PC-9 (cell line): ENCODE data around the gene KLRF1.

Experiments
- EZH2 ChIP-seq: fragments of 200-600 bp; sonication (generic); IDR thresholded peaks from 2 replicates; pipeline ENCODE4 v1.8.0; 2017; ENCODE audit warnings: antibody characterized with exemption, low read depth
- TF ChIP-seq, protein P1 (sequence below): fragments of 200-600 bp; sonication (generic); conservative IDR thresholded peaks from 2 replicates; pipeline ENCODE4 v1.6.1; 2017; ENCODE audit warnings: mixed run types, antibody characterized with exemption, mild to moderate bottlenecking, moderate library complexity

DNA sequence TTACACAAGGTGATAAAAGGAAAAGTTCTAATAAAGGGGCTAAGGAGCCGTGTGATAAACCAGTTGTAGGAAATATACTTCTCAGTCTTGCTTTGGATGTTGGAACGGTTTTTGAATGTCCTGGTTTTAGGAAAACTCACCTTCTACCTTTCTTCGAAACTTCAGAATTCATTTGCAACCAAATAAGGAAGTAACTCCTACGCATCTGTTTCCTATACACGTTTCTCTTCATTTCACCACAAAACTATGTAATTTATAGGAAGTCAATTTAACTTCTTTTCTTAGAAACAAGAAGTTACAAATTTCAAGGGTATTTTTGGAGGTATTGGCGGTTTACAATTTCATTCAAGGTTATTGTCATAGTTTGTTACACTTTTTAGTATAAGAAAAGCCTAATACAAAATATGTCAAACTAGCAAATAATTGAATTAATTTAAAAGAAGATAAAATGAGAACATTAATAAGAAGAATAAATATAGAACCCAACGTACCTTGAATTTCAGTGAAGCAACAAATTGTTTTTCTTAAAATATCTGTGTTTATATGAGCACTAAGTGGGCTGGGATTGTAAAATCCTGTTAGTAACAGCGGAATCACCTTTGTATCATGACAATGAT lies 33.4 kb upstream of the KLRF1 start:
- TF ChIP-seq, protein P1, sequence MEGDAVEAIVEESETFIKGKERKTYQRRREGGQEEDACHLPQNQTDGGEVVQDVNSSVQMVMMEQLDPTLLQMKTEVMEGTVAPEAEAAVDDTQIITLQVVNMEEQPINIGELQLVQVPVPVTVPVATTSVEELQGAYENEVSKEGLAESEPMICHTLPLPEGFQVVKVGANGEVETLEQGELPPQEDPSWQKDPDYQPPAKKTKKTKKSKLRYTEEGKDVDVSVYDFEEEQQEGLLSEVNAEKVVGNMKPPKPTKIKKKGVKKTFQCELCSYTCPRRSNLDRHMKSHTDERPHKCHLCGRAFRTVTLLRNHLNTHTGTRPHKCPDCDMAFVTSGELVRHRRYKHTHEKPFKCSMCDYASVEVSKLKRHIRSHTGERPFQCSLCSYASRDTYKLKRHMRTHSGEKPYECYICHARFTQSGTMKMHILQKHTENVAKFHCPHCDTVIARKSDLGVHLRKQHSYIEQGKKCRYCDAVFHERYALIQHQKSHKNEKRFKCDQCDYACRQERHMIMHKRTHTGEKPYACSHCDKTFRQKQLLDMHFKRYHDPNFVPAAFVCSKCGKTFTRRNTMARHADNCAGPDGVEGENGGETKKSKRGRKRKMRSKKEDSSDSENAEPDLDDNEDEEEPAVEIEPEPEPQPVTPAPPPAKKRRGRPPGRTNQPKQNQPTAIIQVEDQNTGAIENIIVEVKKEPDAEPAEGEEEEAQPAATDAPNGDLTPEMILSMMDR: no peak
- no peak for TF ChIP-seq EZH2
